Right hindlimb (tissue), 1 donor: ENCODE measurements around the gene SCAMP2.

ENCODE experiments used
- DNase-seq: peaks from one replicate; pipeline ENCODE4 v3.0.0-alpha.2; 2018

Gene SCAMP2

GRCh38 chr15:74815121-74815934 is 57.8 kb downstream of the SCAMP2 start:
- no peak for DNase-seq

GRCh38 chr15:74812533-74812932 is 60.6 kb downstream of the SCAMP2 start, which contains the start of gene LMAN1L:
Gene LMAN1L, plus strand, starts transcription at chr15:74812835. Its CDS starts 20 bp downstream, at chr15:74812855.
- no peak for DNase-seq

- no peak for DNase-seq
Measured at GRCh38 chr15:74809956-74810355, 63.2 kb downstream of the SCAMP2 start.

- no peak for DNase-seq
Measured at GRCh38 chr15:74809242-74809641, 63.9 kb downstream of the SCAMP2 start.

DNA sequence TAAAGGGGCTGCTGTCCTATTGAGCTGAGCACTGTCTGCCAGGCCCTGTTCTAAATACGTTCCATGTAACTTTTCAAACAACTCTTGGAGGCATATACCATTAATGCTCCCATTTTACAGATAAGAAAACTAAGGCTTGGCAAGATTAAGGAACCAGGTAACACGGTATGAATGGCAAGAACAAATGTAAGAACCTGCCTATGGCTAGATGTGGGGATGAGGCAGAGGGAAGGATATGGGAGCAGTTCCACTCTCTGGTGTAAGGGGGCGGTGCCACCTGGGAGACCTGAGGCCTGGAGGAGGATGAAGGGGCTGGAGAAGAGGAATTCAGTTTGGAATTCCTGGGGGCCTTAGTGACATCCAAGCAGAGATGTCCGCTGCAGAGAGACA is 64.3 kb downstream of the SCAMP2 start:
- DNase-seq: no peak

GRCh38 chr15:74808078-74808839 is 64.9 kb downstream of the SCAMP2 start:
- no peak for DNase-seq

DNA sequence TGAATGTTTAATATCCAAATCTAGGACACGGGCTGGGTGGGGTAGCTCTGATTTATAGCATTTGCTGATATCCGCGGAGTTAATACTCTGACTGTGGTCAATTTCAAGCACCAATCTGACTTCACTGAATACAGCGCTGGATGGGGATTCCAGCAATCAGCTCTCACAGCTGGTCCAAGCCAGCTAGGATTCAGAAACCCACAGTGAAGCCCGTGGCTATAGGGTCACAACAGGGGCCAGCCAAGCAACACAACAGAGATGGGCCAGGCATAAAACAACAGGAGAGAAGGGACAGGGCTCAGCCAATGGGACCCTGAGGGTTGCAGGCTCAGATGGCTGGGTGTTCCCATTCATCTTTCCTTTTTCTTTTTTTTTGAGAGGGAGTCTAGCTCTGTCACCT is 65.9 kb downstream of the SCAMP2 start:
- no peak for DNase-seq

DNA sequence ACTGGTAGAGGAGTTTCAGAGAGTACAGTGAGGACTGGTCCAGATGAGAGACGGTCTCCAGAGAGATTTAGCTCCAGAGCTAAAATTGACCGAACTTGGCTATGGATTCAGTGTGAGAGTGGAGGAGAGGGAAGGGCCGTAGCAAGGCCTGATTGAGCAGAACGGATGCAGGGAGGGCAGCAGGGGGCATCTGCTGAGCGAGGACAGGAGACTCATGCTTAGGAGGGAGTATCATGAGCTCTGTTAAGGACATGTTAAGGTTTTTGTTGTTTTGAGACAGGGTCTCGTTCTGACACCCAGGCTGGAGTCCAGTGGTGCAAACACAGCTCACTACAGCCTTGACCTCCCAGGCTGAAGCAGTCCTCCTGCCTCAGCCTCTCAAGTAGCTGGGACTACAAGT is 68.2 kb downstream of the SCAMP2 start:
- no peak for DNase-seq

GRCh38 chr15:74802862-74803447 is 70.2 kb downstream of the SCAMP2 start:
- DNase-seq: no peak

DNA sequence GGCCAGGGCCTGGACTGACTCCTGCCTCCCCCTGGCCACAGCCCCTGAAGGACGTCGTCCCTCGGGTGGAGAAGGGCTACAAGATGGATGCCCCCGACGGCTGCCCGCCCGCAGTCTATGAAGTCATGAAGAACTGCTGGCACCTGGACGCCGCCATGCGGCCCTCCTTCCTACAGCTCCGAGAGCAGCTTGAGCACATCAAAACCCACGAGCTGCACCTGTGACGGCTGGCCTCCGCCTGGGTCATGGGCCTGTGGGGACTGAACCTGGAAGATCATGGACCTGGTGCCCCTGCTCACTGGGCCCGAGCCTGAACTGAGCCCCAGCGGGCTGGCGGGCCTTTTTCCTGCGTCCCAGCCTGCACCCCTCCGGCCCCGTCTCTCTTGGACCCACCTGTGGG is 70.9 kb downstream of the SCAMP2 start:
- no peak for DNase-seq

DNA sequence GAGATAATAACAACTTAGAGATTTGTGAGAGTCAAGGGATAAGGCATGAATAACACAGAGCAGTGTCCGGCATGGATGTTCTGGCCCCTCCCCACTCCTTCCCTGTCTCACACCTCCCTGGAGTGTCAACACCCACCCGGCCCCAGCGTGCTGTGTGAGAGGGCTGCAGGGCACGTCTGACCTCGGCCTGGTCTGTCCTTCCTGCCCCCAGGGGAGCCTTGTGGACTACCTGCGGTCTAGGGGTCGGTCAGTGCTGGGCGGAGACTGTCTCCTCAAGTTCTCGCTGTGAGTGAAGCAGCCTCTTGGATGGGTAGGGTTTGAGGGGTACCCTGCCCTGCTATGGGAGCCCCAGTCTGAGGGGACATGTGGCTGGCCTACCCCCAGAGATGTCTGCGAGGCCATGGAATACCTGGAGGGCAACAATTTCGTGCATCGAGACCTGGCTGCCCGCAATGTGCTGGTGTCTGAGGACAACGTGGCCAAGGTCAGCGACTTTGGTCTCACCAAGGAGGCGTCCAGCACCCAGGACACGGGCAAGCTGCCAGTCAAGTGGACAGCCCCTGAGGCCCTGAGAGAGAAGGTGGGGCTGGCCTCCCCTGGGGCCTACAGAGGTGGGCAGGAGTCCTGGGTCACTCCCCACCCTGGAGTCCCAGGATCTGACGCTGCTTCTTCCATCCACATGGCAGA is 71.7 kb downstream of the SCAMP2 start:
- DNase-seq: no peak

DNA sequence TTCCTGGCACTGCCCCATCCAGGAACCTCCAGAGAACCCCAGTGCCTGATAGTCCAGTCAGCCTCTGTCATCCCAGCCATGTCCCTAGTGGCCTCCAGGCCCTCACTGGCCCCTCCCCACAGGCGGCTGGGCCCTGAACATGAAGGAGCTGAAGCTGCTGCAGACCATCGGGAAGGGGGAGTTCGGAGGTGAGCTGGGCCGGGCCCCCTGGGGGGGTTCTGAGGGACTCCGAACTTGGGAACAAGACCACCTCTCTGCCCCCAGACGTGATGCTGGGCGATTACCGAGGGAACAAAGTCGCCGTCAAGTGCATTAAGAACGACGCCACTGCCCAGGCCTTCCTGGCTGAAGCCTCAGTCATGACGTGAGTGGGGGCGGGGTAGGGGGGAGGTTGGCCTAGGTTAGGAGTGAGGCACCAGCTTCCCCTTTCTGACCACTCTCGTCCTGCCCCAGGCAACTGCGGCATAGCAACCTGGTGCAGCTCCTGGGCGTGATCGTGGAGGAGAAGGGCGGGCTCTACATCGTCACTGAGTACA is 72.5 kb downstream of the SCAMP2 start:
- DNase-seq: no peak

DNA sequence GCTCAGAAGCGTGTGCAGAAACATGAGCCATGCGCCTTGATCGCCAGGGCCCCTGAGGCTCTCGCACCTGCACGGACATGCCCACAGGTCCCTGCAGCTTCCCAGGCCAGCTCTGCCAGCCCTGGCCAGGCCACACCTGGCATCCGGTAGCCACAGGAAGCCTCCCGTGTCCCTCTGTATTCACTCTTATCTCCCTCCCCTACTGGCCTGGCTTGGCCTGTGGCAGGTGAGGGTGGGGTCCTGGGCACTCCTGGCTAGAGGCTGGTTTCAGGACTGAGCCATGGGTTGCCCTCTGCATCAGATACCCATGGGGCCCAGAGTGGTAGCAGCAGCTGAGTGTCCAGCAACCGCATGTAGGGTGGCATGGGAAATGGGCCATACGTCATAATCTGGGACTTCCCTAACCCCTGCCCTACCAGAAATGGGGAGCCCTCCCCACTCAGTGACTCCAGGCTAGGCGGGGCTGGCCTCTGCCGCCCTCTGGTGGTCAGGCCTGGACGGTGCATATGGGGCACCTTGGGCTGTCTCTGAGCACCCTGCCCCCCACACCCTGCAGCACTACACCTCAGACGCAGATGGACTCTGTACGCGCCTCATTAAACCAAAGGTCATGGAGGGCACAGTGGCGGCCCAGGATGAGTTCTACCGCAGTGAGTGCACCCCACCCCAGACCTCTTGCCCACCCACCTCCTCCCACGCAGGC is 73.2 kb downstream of the SCAMP2 start:
- peak; percentile 58 for DNase-seq

GRCh38 chr15:74799255-74799855 is 73.8 kb downstream of the SCAMP2 start:
- no peak for DNase-seq

DNA sequence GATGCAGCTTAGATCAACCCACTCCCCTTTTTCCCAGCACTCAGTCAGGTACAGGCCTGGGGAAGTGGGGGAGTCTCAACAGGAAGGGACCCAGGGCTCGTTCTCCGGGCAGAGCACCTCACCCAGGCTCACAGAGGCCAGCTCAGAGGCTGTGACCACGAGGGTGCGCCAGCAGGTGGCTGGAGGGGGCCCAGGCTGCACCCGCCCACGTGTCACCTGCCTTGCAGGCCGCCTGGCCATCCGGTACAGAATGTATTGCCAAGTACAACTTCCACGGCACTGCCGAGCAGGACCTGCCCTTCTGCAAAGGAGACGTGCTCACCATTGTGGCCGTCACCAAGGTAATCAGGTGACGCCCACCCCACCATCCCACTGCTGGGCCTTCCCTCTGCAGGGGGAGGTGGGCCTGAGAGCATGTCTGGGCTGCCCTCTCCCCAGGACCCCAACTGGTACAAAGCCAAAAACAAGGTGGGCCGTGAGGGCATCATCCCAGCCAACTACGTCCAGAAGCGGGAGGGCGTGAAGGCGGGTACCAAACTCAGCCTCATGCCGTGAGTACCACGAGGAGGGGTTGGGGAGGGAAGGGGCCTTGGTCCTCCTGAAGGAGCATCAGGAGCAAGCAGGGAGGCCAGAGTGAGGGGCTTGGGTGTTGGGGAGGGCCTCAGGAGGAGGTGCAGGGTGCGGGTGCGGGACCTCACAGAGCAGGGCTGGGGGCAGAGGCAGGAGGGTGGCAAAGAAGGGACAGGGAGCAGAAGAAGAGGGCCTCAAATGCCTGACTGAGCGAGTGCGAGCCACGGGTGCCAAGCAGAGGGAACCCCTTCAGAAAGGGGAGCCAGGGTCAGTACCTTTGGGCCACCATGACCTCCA is 74.5 kb downstream of the SCAMP2 start:
- no peak for DNase-seq

- DNase-seq: no peak
Measured at GRCh38 chr15:74795966-74796625, 77.1 kb downstream of the SCAMP2 start.

GRCh38 chr15:74794970-74795349 is 78.2 kb downstream of the SCAMP2 start:
- no peak for DNase-seq

- no peak for DNase-seq
Measured at GRCh38 chr15:74794248-74794969, 78.8 kb downstream of the SCAMP2 start.
